NB4 (cell line): Measurements from ENCODE around the gene XPOT.

Source experiments
- POLR2A ChIP-seq: IDR thresholded peaks from 2 replicates; pipeline ENCODE4 v1.6.1; 2011; ENCODE audit warnings: mild to moderate bottlenecking; ENCODE audit not compliant: insufficient read length; ENCODE audit errors: extremely low read depth
- TF ChIP-seq, protein P1 (sequence below): IDR thresholded peaks from one replicate; pipeline ENCODE4 v1.5.1; 2012; ENCODE audit warnings: low read depth, low read length

DNA sequence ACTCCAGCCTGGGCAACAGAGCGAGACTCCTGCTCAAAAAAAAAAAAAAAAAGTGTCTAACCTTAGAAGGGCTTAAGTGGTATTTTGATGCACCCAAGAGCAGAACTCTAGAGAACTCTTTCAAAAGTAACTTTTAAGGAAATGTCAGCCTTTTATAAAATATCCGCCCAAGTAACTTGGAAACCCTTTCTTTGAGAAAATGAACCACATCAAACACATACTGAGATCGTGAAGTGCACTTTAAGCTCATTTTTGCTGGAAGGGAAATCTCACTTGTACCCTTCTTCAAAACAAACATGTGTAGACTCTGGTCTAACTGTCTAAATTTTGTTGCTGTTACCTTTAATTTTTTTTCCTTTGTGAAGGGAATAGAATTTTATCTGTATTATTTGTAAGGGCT lies 19.2 kb upstream of the XPOT start:
- TF ChIP-seq, protein P1, sequence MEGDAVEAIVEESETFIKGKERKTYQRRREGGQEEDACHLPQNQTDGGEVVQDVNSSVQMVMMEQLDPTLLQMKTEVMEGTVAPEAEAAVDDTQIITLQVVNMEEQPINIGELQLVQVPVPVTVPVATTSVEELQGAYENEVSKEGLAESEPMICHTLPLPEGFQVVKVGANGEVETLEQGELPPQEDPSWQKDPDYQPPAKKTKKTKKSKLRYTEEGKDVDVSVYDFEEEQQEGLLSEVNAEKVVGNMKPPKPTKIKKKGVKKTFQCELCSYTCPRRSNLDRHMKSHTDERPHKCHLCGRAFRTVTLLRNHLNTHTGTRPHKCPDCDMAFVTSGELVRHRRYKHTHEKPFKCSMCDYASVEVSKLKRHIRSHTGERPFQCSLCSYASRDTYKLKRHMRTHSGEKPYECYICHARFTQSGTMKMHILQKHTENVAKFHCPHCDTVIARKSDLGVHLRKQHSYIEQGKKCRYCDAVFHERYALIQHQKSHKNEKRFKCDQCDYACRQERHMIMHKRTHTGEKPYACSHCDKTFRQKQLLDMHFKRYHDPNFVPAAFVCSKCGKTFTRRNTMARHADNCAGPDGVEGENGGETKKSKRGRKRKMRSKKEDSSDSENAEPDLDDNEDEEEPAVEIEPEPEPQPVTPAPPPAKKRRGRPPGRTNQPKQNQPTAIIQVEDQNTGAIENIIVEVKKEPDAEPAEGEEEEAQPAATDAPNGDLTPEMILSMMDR, result no peak
- no peak for TF ChIP-seq POLR2A
